Heart left ventricle (tissue), 16 donors: ENCODE data around the gene CDT1. TPM values are rescaled to one million over a fixed set of nuclear protein-coding genes. Genes with fewer than 3 reads are reported as not detected.

ENCODE experiments used
- ATAC-seq, 4 donors: fragments of 200-7000 bp; cut with Tn5 transposase; one replicate each; pipeline ENCODE4 v1.9.1; 2020 to 2022; ENCODE audit warnings: moderate library complexity in 4 of 4, mild to moderate bottlenecking in 3 of 4, moderate number of reproducible peaks in 1 of 4
- DNase-seq, 5 donors: peaks; one replicate each; pipeline ENCODE4 v3.0.0-alpha.2; 2020
- H3K27ac ChIP-seq, 12 donors: fragments of 200-600 bp; sonication (generic) in 4 of 12; one replicate each; pipeline versions ENCODE4 v1.5.0 to v1.8.0; 2016 to 2022; ENCODE audit warnings: mild to moderate bottlenecking in 2 of 12
- H3K27me3 ChIP-seq, 9 donors: fragments of 200-600 bp; sonication (generic) in 2 of 9; one replicate each; pipeline versions ENCODE4 v1.5.1 to v1.8.0; 2016 to 2022; ENCODE audit warnings: mild to moderate bottlenecking in 3 of 9
- H3K36me3 ChIP-seq, 9 donors: fragments of 200-600 bp; sonication (generic) in 2 of 9; one replicate each; pipeline versions ENCODE4 v1.5.0 to v1.8.0; 2018 to 2022; ENCODE audit warnings: mild to moderate bottlenecking in 2 of 9
- H3K4me1 ChIP-seq, 12 donors: fragments of 200-600 bp; sonication (generic) in 4 of 12; one replicate each; pipeline versions ENCODE4 v1.5.0 to v1.8.0; 2016 to 2022; ENCODE audit warnings: mild to moderate bottlenecking in 3 of 12
- H3K4me3 ChIP-seq, 12 donors: fragments of 200-600 bp; sonication (generic) in 4 of 12; one replicate each; pipeline versions ENCODE4 v1.5.0 to v1.8.0; 2017 to 2022; ENCODE audit warnings: mild to moderate bottlenecking in 9 of 12, moderate library complexity in 4 of 12
- H3K9me3 ChIP-seq, 12 donors: fragments of 200-600 bp; sonication (generic) in 4 of 12; one replicate each; pipeline versions ENCODE4 v1.5.0 to v1.8.0; 2016 to 2022; ENCODE audit warnings: mild to moderate bottlenecking in 1 of 12
- CTCF ChIP-seq, 12 donors: fragments of 200-600 bp; sonication (generic) in 4 of 12; IDR thresholded peaks; one replicate each; pipeline versions ENCODE4 v1.5.0 to v1.8.0; 2018 to 2022; ENCODE audit warnings: antibody characterized with exemption in 12 of 12, mild to moderate bottlenecking in 5 of 12
- POLR2A ChIP-seq, 2 donors: fragments of 450-650 bp; IDR thresholded peaks; one replicate each; pipeline ENCODE4 v1.6.1; 2017; ENCODE audit warnings: antibody characterized with exemption in 2 of 2, mild to moderate bottlenecking in 2 of 2, moderate library complexity in 2 of 2
- WGBS, 4 donors: extraction: QIAGEN DNeasy Blood & Tissue Kit in 2 of 4; methylation state at CpG; one replicate each; pipeline versions ENCODE4 v1.1.5 to v1.1.7; 2013 to 2018; 5-methylcytosine and 5-hydroxymethylcytosine counted together
- intact Hi-C, 10 donors: fragments of 100-400 bp; cut with DNase I; formaldehyde crosslinking; loops; one replicate each; pipeline versions ENCODE4 v1.11.1 to v1.14.2; 2022
- polyA plus RNA-seq, 2 donors: library from polyadenylated mRNA; stranded (reverse); fragments of 200-250 nt; gene quantifications; one replicate each; pipeline ENCODE4 v1.2.3, GENCODE V29; 2013
- total RNA-seq, 9 donors: library from RNA; depleted of rRNA in 2 of 9; stranded (reverse); fragments of >200 nt in 2 of 9; fragmentation: NEBNext Ultra II Directional in 3 of 9; extraction: Animal tissue kit (Norgen Biotek cat#: 25700) in 3 of 9; gene quantifications; one replicate each; pipeline versions ENCODE4 v1.1.0 to v1.2.4, GENCODE V29; 2016 to 2023
- donor health status: ischemic (EF 13 %, LVEDD 7.1; RV severe dilation, severe dysfunction).
- donor health status: healthy with polysubstance abuse.
- donor health status: DM: no; HTN: yes; CAD: no.
- donor health status: DM: no; HTN: no; CAD: no.
- donor health status: ischemic (EF 25% LVEDD 6.9; RV normal size, moderate dysfunction).
- donor health status: ischemic (EF 25% LVEDD 5.7; RV mildly dilated, moderate dysfunction).
- donor health status: healthy.
- donor health status: DM: yes; HTN: yes; CAD: no.
- donor health status: ischemic (EF 35%, LVEDD 5.7; RV mildly dilated, moderate dysfunction).
- donor health status: nonischemic (EF 11% LVEDD 7.7; RV severe dilation, severe dysfunction).
- donor health status: DM: yes; HTN: yes; CAD: no.
- donor health status: PGD.
- donor health status: ischemic (EF 29% LVEDD 5.4; RV normal size, mild dysfunction).
- donor health status: nonischemic (EF 23%, LVEDD 6.1; RV moderate dilation, normal function).

Gene CDT1
- total and polyA plus RNA-seq, 11 donors = 0.19 to 6.1 (median 0.61) TPM

GRCh38 chr16:88853325-88853941 lies 49.8 kb downstream of the CDT1 start:
- 77 to 87% (median 84%) methylated on average over 15 to 17 of the region's 17 CpGs for WGBS, 4 donors
- no peak for ATAC-seq
- intact Hi-C loops = loop anchor here in 1 of 10 donors (10.0 kb wide), 1 partner anchor 361 kb away; the partner anchor contains the start of gene ZNF778

DNA sequence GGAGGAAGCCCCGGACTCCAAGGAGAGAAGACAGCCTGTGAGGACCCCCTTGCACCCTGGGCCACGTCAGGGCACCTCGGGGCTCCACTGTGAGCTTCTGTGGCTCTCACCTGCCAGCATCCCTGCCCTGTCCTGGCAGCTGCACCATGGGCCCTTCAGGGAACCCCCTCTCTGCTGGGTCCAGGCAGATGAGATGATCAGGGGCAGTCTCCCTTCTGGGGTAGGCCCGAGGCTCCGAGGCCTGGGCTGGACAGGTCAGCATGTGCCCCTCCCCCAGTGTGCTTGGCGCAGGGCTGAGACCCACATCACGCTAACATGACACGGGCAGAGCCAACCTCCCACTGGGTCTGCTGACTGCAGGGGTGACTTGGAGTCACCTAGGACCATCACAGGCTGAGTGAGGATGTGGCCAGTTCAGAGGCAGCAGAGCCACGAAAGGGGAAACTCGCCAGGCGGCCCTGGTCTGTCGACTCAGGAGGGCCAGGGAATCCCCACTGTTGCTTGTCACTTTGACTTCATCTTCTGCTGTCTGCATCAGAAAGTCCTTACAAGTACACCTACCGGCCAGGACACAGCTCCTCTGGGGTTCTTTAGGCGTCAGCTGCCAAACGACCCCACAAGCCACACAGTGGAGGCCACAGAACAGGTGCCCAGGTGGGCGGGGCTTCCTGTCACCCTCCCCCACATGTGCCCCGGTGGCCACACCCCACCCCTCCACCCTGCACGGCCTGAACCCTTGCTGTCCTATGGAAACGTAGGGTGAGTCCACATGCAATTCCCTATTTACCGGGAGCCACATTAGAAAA lies 50.9 kb downstream of the CDT1 start:
- H3K9me3 ChIP-seq = no peaks in the 10 kb centered on the region
- no peak for DNase-seq
- WGBS, 4 donors = 73 to 80% (median 79%) methylated on average over 16 to 20 of the region's 20 CpGs
- H3K36me3 ChIP-seq = peaks cover 0 to 27% (median 11%) of the 10 kb centered on the region in 9 donors
- H3K27me3 ChIP-seq = no peaks in the 10 kb centered on the region
- H3K27ac ChIP-seq = peak overlapping the region in 1 of 12 donors; percentile 75
- no peak for ATAC-seq
- H3K4me3 ChIP-seq = no peak overlapping the region
- H3K4me1 ChIP-seq = peaks cover 0 to 52% (median 21%) of the 10 kb centered on the region in 12 donors
- intact Hi-C loops = loop anchor here in 3 of 10 donors (5.0 to 10.0 kb wide), 3 partner anchors 42 to 363 kb away; partner anchors contain the start of genes ZNF778 (in 2 of the 3) and APRT (in 1 of the 3)
- TF ChIP-seq POLR2A (IDR thresholded peaks at IDR 0.05) (no peak), CTCF (IDR thresholded peaks at IDR 0.05) (no peak)

More at GRCh38 chr16:88853325-88853941, 49.8 kb downstream of the CDT1 start:
- peaks cover 0 to 18% (median under 1%) of the 10 kb centered on the region in 9 donors for H3K36me3 ChIP-seq
- no peak for TF ChIP-seq CTCF (IDR thresholded peaks at IDR 0.05)
- no peak for TF ChIP-seq POLR2A (IDR thresholded peaks at IDR 0.05)
- H3K27ac ChIP-seq = no peak overlapping the region
- no peak for DNase-seq
- no peak overlapping the region for H3K4me3 ChIP-seq
- no peaks in the 10 kb centered on the region for H3K27me3 ChIP-seq
- H3K9me3 ChIP-seq = no peaks in the 10 kb centered on the region
- H3K4me1 ChIP-seq = peaks cover 0 to 45% (median 19%) of the 10 kb centered on the region in 12 donors

GRCh38 chr16:88855176-88855575 lies 51.6 kb downstream of the CDT1 start:
- no peak for ATAC-seq

More at GRCh38 chr16:88855176-88855575, 51.6 kb downstream of the CDT1 start:
- Histone ChIP-seq H3K27ac (peak overlapping the region in 1 of 12 donors; percentile 75), H3K36me3 (peaks cover 0 to 27% (median 16%) of the 10 kb centered on the region in 9 donors), H3K4me3 (peak overlapping the region in 1 of 12 donors; percentile 73), H3K27me3 (no peaks in the 10 kb centered on the region), H3K4me1 (peaks cover 0 to 52% (median 21%) of the 10 kb centered on the region in 12 donors), H3K9me3 (no peaks in the 10 kb centered on the region)
- WGBS, 4 donors = 88 to 92% (median 91%) methylated on average over 8 of the region's 8 CpGs
- TF ChIP-seq CTCF (IDR thresholded peaks at IDR 0.05) (no peak), POLR2A (IDR thresholded peaks at IDR 0.05) (no peak)
- no peak for DNase-seq
- intact Hi-C loops = loop anchor here in 3 of 10 donors (5.0 to 10.0 kb wide), 3 partner anchors 43 to 362 kb away; partner anchors contain the start of genes ZNF778 (in 2 of the 3) and APRT (in 1 of the 3)
